Measurements from ENCODE around the gene OGFOD1. TPM values are rescaled to one million over a fixed set of nuclear protein-coding genes. Genes with fewer than 3 reads are reported as not detected.

The OGFOD1 gene
- total and polyA plus RNA-seq, 2 donors (not counting 1 experiment from before 2014, with no cell fraction given) = 8.4 to 28.7 TPM

DNA sequence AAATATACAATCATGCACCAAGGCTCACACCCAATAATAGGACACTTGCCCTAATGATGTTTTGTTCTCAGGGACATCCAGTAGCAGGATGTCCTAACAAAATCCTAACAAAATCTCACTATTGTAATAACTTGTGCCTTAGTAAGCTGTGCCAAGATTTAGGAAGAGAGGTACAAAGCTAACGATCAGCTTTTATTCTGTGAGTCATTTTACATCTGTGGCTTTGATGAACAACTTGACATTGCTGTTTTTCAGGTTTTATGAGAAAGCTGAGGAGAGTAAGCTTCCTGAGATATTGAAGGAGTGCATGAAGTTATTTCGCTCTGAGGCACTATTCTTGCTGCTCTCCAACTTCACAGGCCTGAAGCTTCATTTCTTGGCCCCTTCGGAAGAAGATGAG lies 18.9 kb downstream of the OGFOD1 start:
- Mint-ChIP-seq H3K27me3 (no peaks in the 10 kb centered on the region), H3K27ac (no peak overlapping the region), H3K4me1 (no peaks in the 10 kb centered on the region), H3K9me3 (ENCODE audit: insufficient read depth) (no peaks in the 10 kb centered on the region), H3K4me3 (no peak overlapping the region)
- Histone ChIP-seq H3K9me3 (ENCODE audit: control extremely low read depth in 1 of 3, control insufficient read depth in 2 of 3, insufficient read depth in 1 of 3, low read length in 2 of 3) (no peaks in the 10 kb centered on the region), H3K27me3 (replicated peaks in 1 of 4; ENCODE audit: control extremely low read depth in 1 of 4, control insufficient read depth in 3 of 4, insufficient read depth in 4 of 4, low read length in 3 of 4) (no peaks in the 10 kb centered on the region), H3K36me3 (replicated peaks in 1 of 2; ENCODE audit: control extremely low read depth in 1 of 2, control insufficient read depth in 1 of 2, extremely low read depth in 1 of 2, insufficient read depth in 2 of 2, low read length in 1 of 2) (peaks cover 35 to 73% of the 10 kb centered on the region in 2 experiments), H4K20me1 (ENCODE audit: control insufficient read depth, insufficient read depth, low read length, poor library complexity, severe bottlenecking) (no peaks in the 10 kb centered on the region), H2AFZ (ENCODE audit: insufficient read depth, low read depth, low read length, poor library complexity, severe bottlenecking) (no peak overlapping the region), H3K27ac (ENCODE audit: low read length in 2 of 2) (no peak overlapping the region), H3K4me2 (replicated peaks; ENCODE audit: low read depth, low read length, poor library complexity, severe bottlenecking) (no peak overlapping the region), H3K79me2 (ENCODE audit: control insufficient read depth, insufficient read depth, low read length) (no peaks in the 10 kb centered on the region), H3K4me3 (ENCODE audit: control extremely low read depth in 1 of 5, extremely low read depth in 1 of 5, insufficient read depth in 1 of 5, low read depth in 2 of 5, low read length in 4 of 5) (no peak overlapping the region), H3K4me1 (ENCODE audit: control insufficient read depth in 2 of 2, insufficient read depth in 2 of 2, low read length in 2 of 2) (no peaks in the 10 kb centered on the region), H3K9ac (ENCODE audit: low read length) (no peak overlapping the region)
- CTCF ChIA-PET = interaction anchor here (1.4 kb wide), 1 partner anchor 232 kb away, joined by 5 read pairs; no protein-coding TSS in a partner anchor
- DNase-seq (no peak), ATAC-seq (ENCODE audit: low read depth) (no peak)
- WGBS (ENCODE audit: insufficient coverage) = 82% methylated on average over 1 of the region's 3 CpGs
- TF ChIP-seq, protein P1, sequence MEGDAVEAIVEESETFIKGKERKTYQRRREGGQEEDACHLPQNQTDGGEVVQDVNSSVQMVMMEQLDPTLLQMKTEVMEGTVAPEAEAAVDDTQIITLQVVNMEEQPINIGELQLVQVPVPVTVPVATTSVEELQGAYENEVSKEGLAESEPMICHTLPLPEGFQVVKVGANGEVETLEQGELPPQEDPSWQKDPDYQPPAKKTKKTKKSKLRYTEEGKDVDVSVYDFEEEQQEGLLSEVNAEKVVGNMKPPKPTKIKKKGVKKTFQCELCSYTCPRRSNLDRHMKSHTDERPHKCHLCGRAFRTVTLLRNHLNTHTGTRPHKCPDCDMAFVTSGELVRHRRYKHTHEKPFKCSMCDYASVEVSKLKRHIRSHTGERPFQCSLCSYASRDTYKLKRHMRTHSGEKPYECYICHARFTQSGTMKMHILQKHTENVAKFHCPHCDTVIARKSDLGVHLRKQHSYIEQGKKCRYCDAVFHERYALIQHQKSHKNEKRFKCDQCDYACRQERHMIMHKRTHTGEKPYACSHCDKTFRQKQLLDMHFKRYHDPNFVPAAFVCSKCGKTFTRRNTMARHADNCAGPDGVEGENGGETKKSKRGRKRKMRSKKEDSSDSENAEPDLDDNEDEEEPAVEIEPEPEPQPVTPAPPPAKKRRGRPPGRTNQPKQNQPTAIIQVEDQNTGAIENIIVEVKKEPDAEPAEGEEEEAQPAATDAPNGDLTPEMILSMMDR (IDR thresholded peaks at IDR 0.05) = no peak
- TF ChIP-seq EZH2 (IDR thresholded peaks at IDR 0.05; ENCODE audit: borderline replicate concordance, insufficient read depth, low read depth, low read length, poor library complexity, severe bottlenecking) = no peak
- intact Hi-C loops (cut with micrococcal nuclease) = no loop called here
- POLR2A ChIA-PET = no interaction called here

DNA sequence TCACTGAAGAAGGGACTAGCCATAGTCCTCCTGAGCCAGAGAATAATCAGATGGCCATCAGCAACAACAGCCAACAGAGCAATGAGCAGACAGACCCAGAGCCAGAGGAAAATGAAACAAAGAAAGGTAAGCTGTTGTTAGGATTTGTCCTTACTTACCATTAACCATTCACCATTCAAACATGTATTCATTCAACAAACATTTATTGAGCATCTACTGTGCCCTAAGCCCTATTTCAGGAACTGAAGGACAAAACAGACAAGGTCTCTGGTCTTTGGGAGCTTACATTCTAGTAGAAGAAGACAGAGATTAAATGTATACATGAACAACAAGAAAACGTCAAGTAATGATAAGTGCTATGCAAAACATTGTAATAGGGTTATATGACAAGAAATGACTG lies 19.3 kb downstream of the OGFOD1 start:
- TF ChIP-seq EZH2 (IDR thresholded peaks at IDR 0.05; ENCODE audit: borderline replicate concordance, insufficient read depth, low read depth, low read length, poor library complexity, severe bottlenecking) = no peak
- H3K36me3 ChIP-seq (replicated peaks in 1 of 2; ENCODE audit: control extremely low read depth in 1 of 2, control insufficient read depth in 1 of 2, extremely low read depth in 1 of 2, insufficient read depth in 2 of 2, low read length in 1 of 2) = peaks cover 33 to 73% of the 10 kb centered on the region in 2 experiments
- POLR2A ChIA-PET = no interaction called here
- no peak overlapping the region for H3K27ac ChIP-seq (ENCODE audit: low read length in 2 of 2)
- H3K9ac ChIP-seq (ENCODE audit: low read length) = no peak overlapping the region
- H2AFZ ChIP-seq (ENCODE audit: insufficient read depth, low read depth, low read length, poor library complexity, severe bottlenecking) = no peak overlapping the region
- WGBS (ENCODE audit: insufficient coverage) = no CpG with 5 or more reads among the region's 1 CpG
- Mint-ChIP-seq H3K9me3 (ENCODE audit: insufficient read depth) (no peaks in the 10 kb centered on the region), H3K4me1 (no peaks in the 10 kb centered on the region), H3K27me3 (no peaks in the 10 kb centered on the region), H3K4me3 (no peak overlapping the region), H3K27ac (no peak overlapping the region)
- ATAC-seq (ENCODE audit: low read depth) = no peak
- CTCF ChIA-PET = interaction anchor here (1.4 kb wide), 1 partner anchor 231 kb away, joined by 5 read pairs; no protein-coding TSS in a partner anchor
- H3K79me2 ChIP-seq (ENCODE audit: control insufficient read depth, insufficient read depth, low read length) = no peaks in the 10 kb centered on the region
- H3K27me3 ChIP-seq (replicated peaks in 1 of 4; ENCODE audit: control extremely low read depth in 1 of 4, control insufficient read depth in 3 of 4, insufficient read depth in 4 of 4, low read length in 3 of 4) = no peaks in the 10 kb centered on the region
- no peaks in the 10 kb centered on the region for H4K20me1 ChIP-seq (ENCODE audit: control insufficient read depth, insufficient read depth, low read length, poor library complexity, severe bottlenecking)
- H3K9me3 ChIP-seq (ENCODE audit: control extremely low read depth in 1 of 3, control insufficient read depth in 2 of 3, insufficient read depth in 1 of 3, low read length in 2 of 3) = no peaks in the 10 kb centered on the region
- H3K4me3 ChIP-seq (ENCODE audit: control extremely low read depth in 1 of 5, extremely low read depth in 1 of 5, insufficient read depth in 1 of 5, low read depth in 2 of 5, low read length in 4 of 5) = no peak overlapping the region
- intact Hi-C loops (cut with micrococcal nuclease) = no loop called here
- H3K4me1 ChIP-seq (ENCODE audit: control insufficient read depth in 2 of 2, insufficient read depth in 2 of 2, low read length in 2 of 2) = no peaks in the 10 kb centered on the region
- no peak for DNase-seq
- H3K4me2 ChIP-seq (replicated peaks; ENCODE audit: low read depth, low read length, poor library complexity, severe bottlenecking) = no peak overlapping the region

Measured in B cell (primary cell).